Testis (tissue), 2 donors: Measurements from ENCODE around the gene PSMA2.

ENCODE experiments used
- CTCF ChIP-seq, 3 experiments: fragments of 450-650 bp in 2 of 3; fragments of 200-600 bp in 1 of 3; sonication (generic) in 1 of 3; IDR thresholded peaks; one replicate each; pipeline ENCODE4 v1.5.1; 2016 to 2019; ENCODE audit warnings: antibody characterized with exemption in 3 of 3, mild to moderate bottlenecking in 2 of 3, moderate library complexity in 1 of 3
- POLR2A ChIP-seq: fragments of 450-650 bp; IDR thresholded peaks from one replicate; pipeline ENCODE4 v1.6.1; 2017; ENCODE audit warnings: antibody characterized with exemption, mild to moderate bottlenecking, moderate library complexity

- TF ChIP-seq CTCF (IDR thresholded peaks at IDR 0.05), result no peak
- no peak for TF ChIP-seq POLR2A
Measured at GRCh38 chr7:42934291-42934690, 2.3 kb upstream of the PSMA2 start.
